ENCODE measurements around the gene C18orf54. TPM values are rescaled to one million over a fixed set of nuclear protein-coding genes. Genes with fewer than 3 reads are reported as not detected.

The C18orf54 gene
- total RNA-seq, 1 donor from 2014 or later: 40.1 TPM

DNA sequence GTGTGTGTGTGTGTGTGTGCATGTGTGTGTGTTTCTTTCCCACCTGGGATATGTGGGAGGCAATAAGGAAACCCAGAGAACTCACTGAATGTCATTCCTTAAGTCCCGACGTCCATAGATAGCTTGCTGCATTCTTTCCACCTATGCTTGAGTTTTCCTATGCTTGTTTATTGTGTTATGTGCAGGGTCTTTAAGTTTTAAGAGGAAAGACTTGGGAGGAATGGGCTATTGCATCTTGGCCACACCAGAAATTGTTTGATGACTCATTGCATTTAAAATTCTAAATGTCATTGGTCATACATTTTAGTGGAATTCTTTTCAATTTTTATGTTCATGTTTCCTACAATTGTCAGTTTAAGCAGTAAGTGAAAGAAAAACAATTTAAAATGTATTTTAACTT lies 33.7 kb upstream of the C18orf54 start:
- no peaks in the 10 kb centered on the region for H3K79me2 ChIP-seq (ENCODE audit: low read depth)
- Mint-ChIP-seq H3K4me3 (no peak overlapping the region), H3K27me3 (ENCODE audit: insufficient read depth, low read depth) (peaks cover 2% of the 10 kb centered on the region), H3K36me3 (no peaks in the 10 kb centered on the region), H3K4me1 (peaks cover 5% of the 10 kb centered on the region), H3K9me3 (no peaks in the 10 kb centered on the region), H3K27ac (no peak overlapping the region)
- no peak overlapping the region for H3K4me2 ChIP-seq
- H3K9me3 ChIP-seq (ENCODE audit: low read depth): no peaks in the 10 kb centered on the region
- H3K4me1 ChIP-seq: peaks cover 11% of the 10 kb centered on the region
- peaks cover 5% of the 10 kb centered on the region for H3F3A ChIP-seq (ENCODE audit: low read depth)
- H2AFZ ChIP-seq (replicated peaks): no peak overlapping the region
- no peaks in the 10 kb centered on the region for H3K27me3 ChIP-seq
- no peaks in the 10 kb centered on the region for H3K36me3 ChIP-seq
- DNase-seq (ENCODE audit: low spot score): no peak
- H4K20me1 ChIP-seq (ENCODE audit: low read depth): no peaks in the 10 kb centered on the region
- TF ChIP-seq, protein P1, sequence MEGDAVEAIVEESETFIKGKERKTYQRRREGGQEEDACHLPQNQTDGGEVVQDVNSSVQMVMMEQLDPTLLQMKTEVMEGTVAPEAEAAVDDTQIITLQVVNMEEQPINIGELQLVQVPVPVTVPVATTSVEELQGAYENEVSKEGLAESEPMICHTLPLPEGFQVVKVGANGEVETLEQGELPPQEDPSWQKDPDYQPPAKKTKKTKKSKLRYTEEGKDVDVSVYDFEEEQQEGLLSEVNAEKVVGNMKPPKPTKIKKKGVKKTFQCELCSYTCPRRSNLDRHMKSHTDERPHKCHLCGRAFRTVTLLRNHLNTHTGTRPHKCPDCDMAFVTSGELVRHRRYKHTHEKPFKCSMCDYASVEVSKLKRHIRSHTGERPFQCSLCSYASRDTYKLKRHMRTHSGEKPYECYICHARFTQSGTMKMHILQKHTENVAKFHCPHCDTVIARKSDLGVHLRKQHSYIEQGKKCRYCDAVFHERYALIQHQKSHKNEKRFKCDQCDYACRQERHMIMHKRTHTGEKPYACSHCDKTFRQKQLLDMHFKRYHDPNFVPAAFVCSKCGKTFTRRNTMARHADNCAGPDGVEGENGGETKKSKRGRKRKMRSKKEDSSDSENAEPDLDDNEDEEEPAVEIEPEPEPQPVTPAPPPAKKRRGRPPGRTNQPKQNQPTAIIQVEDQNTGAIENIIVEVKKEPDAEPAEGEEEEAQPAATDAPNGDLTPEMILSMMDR (IDR thresholded peaks at IDR 0.05): no peak
- TF ChIP-seq EZH2phosphoT487 (IDR thresholded peaks at IDR 0.05) (no peak), EZH2 (IDR thresholded peaks at IDR 0.05) (no peak)
- no peak overlapping the region for H3K9ac ChIP-seq
- H3K27ac ChIP-seq: no peak overlapping the region
- no peak overlapping the region for H3K4me3 ChIP-seq

DNA sequence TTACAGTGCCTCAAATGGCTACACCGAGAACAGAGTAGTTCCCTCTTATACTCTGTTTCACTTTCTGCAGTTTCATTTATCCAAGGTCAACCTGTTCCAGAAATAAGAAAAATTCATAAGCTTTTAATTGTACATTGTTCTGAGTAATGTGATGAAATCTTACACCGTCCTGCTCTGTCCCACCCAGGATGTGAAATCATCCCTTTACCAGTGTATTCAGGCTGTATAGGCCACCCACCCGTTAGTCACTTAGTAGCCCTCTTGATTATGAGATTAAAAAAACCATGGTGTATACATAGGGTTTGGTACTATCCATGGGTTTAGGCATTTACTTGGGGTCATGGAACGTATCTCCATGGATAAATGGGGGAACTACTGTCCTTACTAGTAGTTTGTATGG lies 29.9 kb upstream of the C18orf54 start:
- TF ChIP-seq, protein P1 (IDR thresholded peaks at IDR 0.05): no peak
- no peak for TF ChIP-seq EZH2 (IDR thresholded peaks at IDR 0.05)
- no peak for TF ChIP-seq EZH2phosphoT487 (IDR thresholded peaks at IDR 0.05)
- no peaks in the 10 kb centered on the region for H3F3A ChIP-seq (ENCODE audit: low read depth)
- H3K27ac Mint-ChIP-seq: no peak overlapping the region
- DNase-seq (ENCODE audit: low spot score): no peak
- no peak overlapping the region for H3K27ac ChIP-seq
- no peaks in the 10 kb centered on the region for H3K4me1 ChIP-seq
- peaks cover 3% of the 10 kb centered on the region for H3K27me3 Mint-ChIP-seq (ENCODE audit: insufficient read depth, low read depth)
- H3K36me3 ChIP-seq: no peaks in the 10 kb centered on the region
- no peak overlapping the region for H3K4me3 Mint-ChIP-seq
- H3K4me1 Mint-ChIP-seq: no peaks in the 10 kb centered on the region
- no peak overlapping the region for H2AFZ ChIP-seq (replicated peaks)
- H3K27me3 ChIP-seq: no peaks in the 10 kb centered on the region
- no peak overlapping the region for H3K4me2 ChIP-seq
- no peaks in the 10 kb centered on the region for H4K20me1 ChIP-seq (ENCODE audit: low read depth)
- H3K9me3 ChIP-seq (ENCODE audit: low read depth): no peaks in the 10 kb centered on the region
- no peaks in the 10 kb centered on the region for H3K9me3 Mint-ChIP-seq
- H3K36me3 Mint-ChIP-seq: no peaks in the 10 kb centered on the region
- no peak overlapping the region for H3K4me3 ChIP-seq
- H3K9ac ChIP-seq: no peak overlapping the region
- no peaks in the 10 kb centered on the region for H3K79me2 ChIP-seq (ENCODE audit: low read depth)

DNA sequence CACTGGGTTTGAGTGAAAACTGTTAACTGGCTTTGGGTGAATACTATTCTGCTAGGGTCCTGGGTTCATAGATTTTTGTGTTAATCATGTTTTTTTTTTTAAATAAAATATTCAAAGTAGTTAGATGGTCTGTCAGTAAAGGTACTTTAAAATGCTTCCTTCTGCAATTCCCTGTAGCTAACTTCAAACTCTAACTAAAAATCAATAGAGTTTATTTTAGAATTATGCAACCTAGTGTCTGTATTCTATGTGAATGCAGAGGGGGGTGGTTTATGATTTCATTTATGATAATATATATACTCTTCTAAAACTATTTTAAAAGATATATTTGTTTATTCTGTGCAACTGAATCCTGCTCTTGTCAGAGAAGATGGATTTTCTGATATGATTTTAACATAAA lies 27.9 kb upstream of the C18orf54 start:
- Histone ChIP-seq H3K9ac (no peak overlapping the region), H3K4me3 (no peak overlapping the region), H3K4me1 (no peaks in the 10 kb centered on the region), H3K27ac (no peak overlapping the region), H3F3A (ENCODE audit: low read depth) (no peaks in the 10 kb centered on the region), H3K27me3 (no peaks in the 10 kb centered on the region), H2AFZ (replicated peaks) (no peak overlapping the region), H3K36me3 (no peaks in the 10 kb centered on the region), H3K79me2 (ENCODE audit: low read depth) (no peaks in the 10 kb centered on the region), H3K4me2 (no peak overlapping the region), H4K20me1 (ENCODE audit: low read depth) (no peaks in the 10 kb centered on the region), H3K9me3 (ENCODE audit: low read depth) (no peaks in the 10 kb centered on the region)
- Mint-ChIP-seq H3K4me3 (no peak overlapping the region), H3K27ac (no peak overlapping the region), H3K36me3 (no peaks in the 10 kb centered on the region), H3K9me3 (no peaks in the 10 kb centered on the region), H3K4me1 (no peaks in the 10 kb centered on the region), H3K27me3 (ENCODE audit: insufficient read depth, low read depth) (peaks cover 3% of the 10 kb centered on the region)
- DNase-seq (ENCODE audit: low spot score): no peak
- no peak for TF ChIP-seq EZH2 (IDR thresholded peaks at IDR 0.05)
- no peak for TF ChIP-seq EZH2phosphoT487 (IDR thresholded peaks at IDR 0.05)
- TF ChIP-seq, protein P1 (IDR thresholded peaks at IDR 0.05): no peak

All from neural progenitor cell (in vitro differentiated cells).